Lower leg skin (tissue), 3 donors: ENCODE results near the gene IL36A.

Experiments
- CTCF ChIP-seq, 3 donors: fragments of 450-650 bp; IDR thresholded peaks; one replicate each; pipeline ENCODE4 v1.5.1; 2016; ENCODE audit warnings: antibody characterized with exemption in 3 of 3, mild to moderate bottlenecking in 3 of 3, moderate library complexity in 2 of 3
- POLR2A ChIP-seq, 2 donors: fragments of 450-650 bp; IDR thresholded peaks; one replicate each; pipeline ENCODE4 v1.6.1; 2016 to 2017; ENCODE audit warnings: antibody characterized with exemption in 2 of 2, mild to moderate bottlenecking in 1 of 2, moderate library complexity in 1 of 2

- no peak for TF ChIP-seq CTCF (IDR thresholded peaks at IDR 0.05)
- no peak for TF ChIP-seq POLR2A (IDR thresholded peaks at IDR 0.05)
These were observed 7.4 kb downstream of the IL36A start for GRCh38 chr2:113012436-113013335.
